Measurements from ENCODE around the gene XYLT1. TPM values are rescaled to one million over a fixed set of nuclear protein-coding genes. Genes with fewer than 3 reads are reported as not detected.

The XYLT1 gene
- polyA plus RNA-seq, 1 of the 3 experiments (the other 2 are of a cell fraction), result 17.6 TPM

DNA sequence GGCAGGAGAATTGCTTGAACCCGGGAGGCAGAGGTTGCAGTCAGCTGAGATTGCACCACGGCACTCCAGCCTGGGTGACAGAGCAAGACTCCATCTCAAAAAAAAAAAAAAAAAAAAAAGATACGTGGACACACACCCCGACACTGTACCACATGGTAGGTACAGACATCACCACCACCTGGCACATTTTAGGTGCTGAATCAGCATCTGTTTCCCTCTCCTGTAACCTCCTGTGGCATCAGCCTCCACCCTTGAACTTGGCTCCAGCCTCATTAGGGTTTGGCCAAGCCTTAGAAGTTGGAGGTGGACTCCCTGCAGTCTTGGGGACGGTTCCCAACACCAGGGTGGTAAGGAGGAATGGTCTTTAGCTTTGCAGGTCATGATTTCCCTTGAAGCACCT, 46.0 kb downstream of the XYLT1 start (continued):
- no peak for TF ChIP-seq USF2 (IDR thresholded peaks at IDR 0.05; ENCODE audit: borderline replicate concordance, low read depth, low read length)
- no peak for TF ChIP-seq JUND (IDR thresholded peaks at IDR 0.05)
- no peak for TF ChIP-seq NRF1 (IDR thresholded peaks at IDR 0.05; ENCODE audit: low read depth, low read length)
- TF ChIP-seq, protein P1, sequence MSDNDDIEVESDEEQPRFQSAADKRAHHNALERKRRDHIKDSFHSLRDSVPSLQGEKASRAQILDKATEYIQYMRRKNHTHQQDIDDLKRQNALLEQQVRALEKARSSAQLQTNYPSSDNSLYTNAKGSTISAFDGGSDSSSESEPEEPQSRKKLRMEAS (IDR thresholded peaks at IDR 0.05; ENCODE audit: low read depth), result no peak
- TF ChIP-seq USF1 (IDR thresholded peaks at IDR 0.05; ENCODE audit: borderline replicate concordance, low read depth), result no peak
- no peak for TF ChIP-seq NFIC (IDR thresholded peaks at IDR 0.05; ENCODE audit: borderline replicate concordance)
- TF ChIP-seq SMC3 (IDR thresholded peaks at IDR 0.05; ENCODE audit: low read depth, low read length), result no peak
- no peak for TF ChIP-seq POLR2AphosphoS5 (IDR thresholded peaks at IDR 0.05; ENCODE audit: low read depth, low read length)
- no peak for TF ChIP-seq TCF12 (IDR thresholded peaks at IDR 0.05)

DNA sequence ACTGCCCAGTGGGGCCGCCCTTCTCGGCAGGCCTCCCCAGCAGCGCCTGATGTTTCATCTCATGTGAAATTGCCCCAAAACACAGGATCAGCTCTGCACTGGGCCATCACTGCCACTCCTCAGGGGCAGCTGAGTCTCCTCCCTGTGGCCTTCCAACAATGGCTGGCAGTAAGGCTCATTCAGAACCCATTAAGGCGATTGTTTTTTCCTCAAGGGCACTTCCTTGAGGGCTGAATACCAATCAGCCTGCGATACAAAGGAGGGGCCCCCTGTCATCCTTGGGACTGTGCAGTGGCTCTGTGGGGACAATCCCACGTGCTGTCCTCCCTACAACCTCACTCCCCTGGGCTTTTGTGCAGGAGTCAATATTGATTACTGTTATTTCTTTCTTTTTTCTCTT, 47.5 kb downstream of the XYLT1 start:
- Histone ChIP-seq H3F3A (replicated peaks; ENCODE audit: insufficient read depth) (peaks cover 9% of the 10 kb centered on the region), H3K4me1 (ENCODE audit: control insufficient read depth in 1 of 2, insufficient read depth in 2 of 2, low read depth in 1 of 2, low read length in 1 of 2) (no peaks in the 10 kb centered on the region; a peak in 1 of 4 replicates), H3K27ac (ENCODE audit: low read depth in 2 of 2, low read length in 1 of 2) (no peak overlapping the region), H3K9ac (no peak overlapping the region), H3K4me3 (ENCODE audit: low read depth in 2 of 2, low read length in 1 of 2) (no peak overlapping the region), H2AFZ (ENCODE audit: low read depth) (no peak overlapping the region), H3K4me2 (no peak overlapping the region), H4K20me1 (ENCODE audit: insufficient read depth) (peaks cover 100% of the 10 kb centered on the region), H3K9me2 (no peaks in the 10 kb centered on the region), H3K36me3 (replicated peaks in 1 of 2; ENCODE audit: control insufficient read depth in 1 of 2, insufficient read depth in 2 of 2, low read length in 1 of 2) (peaks cover 0 to 38% of the 10 kb centered on the region in 2 experiments), H3K79me2 (ENCODE audit: insufficient read depth) (peaks cover 100% of the 10 kb centered on the region), H3K9me3 (no peaks in the 10 kb centered on the region), H3K27me3 (ENCODE audit: insufficient read depth) (no peaks in the 10 kb centered on the region)
- ChIA-PET POLR2A (no interaction called here), CTCF (interaction anchor here (1.2 kb wide), 1 partner anchor 10 kb away, joined by 4 read pairs; no protein-coding TSS in a partner anchor)
- 92% methylated on average over 6 of the region's 6 CpGs for WGBS (ENCODE audit: low lambda C conversion rate)
- TF ChIP-seq FOSL2 (IDR thresholded peaks at IDR 0.05; ENCODE audit: borderline replicate concordance, low read depth) (no peak), NRF1 (IDR thresholded peaks at IDR 0.05; ENCODE audit: low read depth, low read length) (no peak), USF1 (IDR thresholded peaks at IDR 0.05; ENCODE audit: borderline replicate concordance, low read depth) (no peak), TCF12 (IDR thresholded peaks at IDR 0.05) (no peak), EZH2phosphoT487 (IDR thresholded peaks at IDR 0.05; ENCODE audit: borderline replicate concordance, low read depth) (no peak), NFIC (IDR thresholded peaks at IDR 0.05; ENCODE audit: borderline replicate concordance) (no peak), RFX5 (IDR thresholded peaks at IDR 0.05; ENCODE audit: low read length) (no peak), GATA2 (CRISPR knock-in tag; IDR thresholded peaks at IDR 0.05) (no peak), RXRA (IDR thresholded peaks at IDR 0.05; ENCODE audit: borderline replicate concordance, low read depth) (no peak)
- TF ChIP-seq, protein P2, sequence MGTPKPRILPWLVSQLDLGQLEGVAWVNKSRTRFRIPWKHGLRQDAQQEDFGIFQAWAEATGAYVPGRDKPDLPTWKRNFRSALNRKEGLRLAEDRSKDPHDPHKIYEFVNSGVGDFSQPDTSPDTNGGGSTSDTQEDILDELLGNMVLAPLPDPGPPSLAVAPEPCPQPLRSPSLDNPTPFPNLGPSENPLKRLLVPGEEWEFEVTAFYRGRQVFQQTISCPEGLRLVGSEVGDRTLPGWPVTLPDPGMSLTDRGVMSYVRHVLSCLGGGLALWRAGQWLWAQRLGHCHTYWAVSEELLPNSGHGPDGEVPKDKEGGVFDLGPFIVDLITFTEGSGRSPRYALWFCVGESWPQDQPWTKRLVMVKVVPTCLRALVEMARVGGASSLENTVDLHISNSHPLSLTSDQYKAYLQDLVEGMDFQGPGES (IDR thresholded peaks at IDR 0.05; ENCODE audit: low read depth, low read length), result no peak
- no peak for DNase-seq

Data from SK-N-SH (cell line).